Measurements from ENCODE around the gene ATP1B2. TPM values are rescaled to one million over a fixed set of nuclear protein-coding genes. Genes with fewer than 3 reads are reported as not detected.

Gene ATP1B2
- total RNA-seq, 2 experiments from 2014 or later: 0.12 to 0.26 TPM

DNA sequence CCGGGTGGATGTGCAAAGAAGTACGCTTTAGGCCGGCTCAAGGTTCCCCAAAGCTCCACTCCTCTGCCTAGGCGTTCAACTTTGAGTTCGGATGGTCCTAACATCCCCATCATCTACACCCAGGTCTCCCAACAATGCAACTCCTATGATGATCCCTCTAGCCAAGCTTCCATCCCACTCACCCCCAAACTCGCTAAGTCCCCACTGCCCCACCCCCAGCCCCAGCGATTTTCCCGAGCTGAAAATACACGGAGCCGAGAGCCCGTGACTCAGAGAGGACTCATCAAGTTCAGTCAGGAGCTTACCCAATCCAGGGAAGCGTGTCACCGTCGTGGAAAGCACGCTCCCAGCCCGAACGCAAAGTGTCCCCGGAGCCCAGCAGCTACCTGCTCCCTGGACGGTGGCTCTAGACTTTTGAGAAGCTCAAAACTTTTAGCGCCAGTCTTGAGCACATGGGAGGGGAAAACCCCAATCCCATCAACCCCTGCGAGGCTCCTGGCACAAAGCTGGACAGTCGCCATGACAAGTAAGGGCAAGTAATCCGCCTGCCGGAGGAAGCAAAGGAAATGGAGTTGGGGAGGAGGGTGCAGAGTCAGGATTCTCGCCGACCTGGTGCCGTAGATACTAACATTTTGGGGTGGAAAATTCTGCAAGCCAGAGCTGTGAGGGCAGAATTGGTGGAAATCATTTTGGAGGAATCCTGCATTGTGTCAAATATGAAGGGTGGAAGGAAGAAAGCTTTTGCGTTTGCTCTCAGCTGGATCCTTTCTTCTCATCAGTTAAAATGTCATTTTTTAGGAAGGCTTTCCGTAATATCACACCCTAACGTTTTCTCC is 36.6 kb downstream of the ATP1B2 start, which contains the start of gene TP53:
Gene TP53, minus strand, starts transcription at position 419 of the 836 bp plus-strand sequence. CDS start 10,896 bp downstream, outside the sequence.
- H3K9me3 Mint-ChIP-seq: no peaks in the 10 kb centered on the region
- peaks cover 32% of the 10 kb centered on the region for H3K36me3 Mint-ChIP-seq
- peak within 1 kb of the TSS; percentile 100 for H3K4me3 Mint-ChIP-seq
- ChIA-PET POLR2A (interaction anchor here (0.5 to 5.3 kb wide), 40 partner anchors 16 to 689 kb away, joined by 3 to 56 read pairs (median 4); partner anchors contain the start of genes ATP1B2, CD68, CTC1 and CTDNEP1), CTCF (interaction anchor here (0.7 to 5.8 kb wide), 38 partner anchors 14 to 641 kb away, joined by 3 to 61 read pairs (median 6); partner anchors contain the start of genes ATP1B2, CNTROB, FXR2 and MPDU1)
- intact Hi-C loops (cut with micrococcal nuclease): loop anchor here (2.0 to 10.0 kb wide), 6 partner anchors 148 to 748 kb away; partner anchors contain the start of genes CTDNEP1, EIF5A, ELP5 and KDM6B
- H3K27me3 Mint-ChIP-seq: no peaks in the 10 kb centered on the region
- H3K4me1 Mint-ChIP-seq (ENCODE audit: low read depth): peaks cover 35% of the 10 kb centered on the region
- peak within 1 kb of the TSS; percentile 100 for H3K27ac Mint-ChIP-seq
- DNase-seq: peak; percentile 94

DNA sequence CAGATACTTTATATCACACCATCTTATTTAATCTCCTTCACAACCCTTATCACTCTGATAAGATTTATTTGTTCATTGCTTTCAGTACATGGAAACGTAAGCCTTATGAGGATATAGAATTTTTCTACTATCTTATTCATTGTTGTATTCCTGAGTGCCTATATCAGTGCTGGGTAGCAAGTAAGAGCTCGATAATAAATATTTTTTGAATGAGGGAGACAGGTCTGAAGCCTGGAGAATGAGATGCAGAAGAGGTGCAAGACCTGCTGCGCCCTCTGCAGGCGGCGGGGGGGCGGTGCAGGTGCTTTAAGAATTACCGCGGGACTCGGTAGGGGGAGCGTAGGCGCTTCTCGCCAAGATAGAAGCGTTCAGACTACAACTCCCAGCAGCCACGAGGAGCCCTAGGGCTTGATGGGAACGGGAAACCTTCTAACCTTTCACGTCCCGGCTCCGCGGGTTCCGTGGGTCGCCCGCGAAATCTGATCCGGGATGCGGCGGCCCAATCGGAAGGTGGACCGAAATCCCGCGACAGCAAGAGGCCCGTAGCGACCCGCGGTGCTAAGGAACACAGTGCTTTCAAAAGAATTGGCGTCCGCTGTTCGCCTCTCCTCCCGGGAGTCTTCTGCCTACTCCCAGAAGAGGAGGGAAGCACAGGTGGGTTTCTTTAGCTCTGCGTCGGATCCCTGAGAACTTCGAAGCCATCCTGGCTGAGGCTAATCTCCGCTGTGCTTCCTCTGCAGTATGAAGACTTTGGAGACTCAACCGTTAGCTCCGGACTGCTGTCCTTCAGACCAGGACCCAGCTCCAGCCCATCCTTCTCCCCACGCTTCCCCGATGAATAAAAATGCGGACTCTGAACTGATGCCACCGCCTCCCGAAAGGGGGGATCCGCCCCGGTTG is 37.4 kb downstream of the ATP1B2 start, which contains the start of gene WRAP53:
Gene WRAP53, plus strand, starts transcription at position 570 of the 900 bp plus-strand sequence. Its CDS starts 172 bp downstream, at position 742.
- DNase-seq: peak; percentile 98
- peaks cover 35% of the 10 kb centered on the region for H3K36me3 Mint-ChIP-seq
- peak within 1 kb of the TSS; percentile 100 for H3K27ac Mint-ChIP-seq
- ChIA-PET POLR2A (interaction anchor here (0.5 to 5.3 kb wide), 32 partner anchors 20 to 689 kb away, joined by 3 to 56 read pairs (median 5); partner anchors contain the start of genes ATP1B2, CD68, CTDNEP1 and FXR2), CTCF (interaction anchor here (0.6 to 5.8 kb wide), 41 partner anchors 15 to 642 kb away, joined by 3 to 61 read pairs (median 5); partner anchors contain the start of genes ATP1B2, CNTROB, FXR2 and MPDU1)
- H3K9me3 Mint-ChIP-seq: no peaks in the 10 kb centered on the region
- no peaks in the 10 kb centered on the region for H3K27me3 Mint-ChIP-seq
- H3K4me3 Mint-ChIP-seq: peak within 1 kb of the TSS; percentile 100
- peaks cover 31% of the 10 kb centered on the region for H3K4me1 Mint-ChIP-seq (ENCODE audit: low read depth)
- intact Hi-C loops (cut with micrococcal nuclease): loop anchor here (1.0 to 10.0 kb wide), 10 partner anchors 56 to 747 kb away; partner anchors contain the start of genes CTDNEP1, EIF5A, ELP5 and KDM6B

DNA sequence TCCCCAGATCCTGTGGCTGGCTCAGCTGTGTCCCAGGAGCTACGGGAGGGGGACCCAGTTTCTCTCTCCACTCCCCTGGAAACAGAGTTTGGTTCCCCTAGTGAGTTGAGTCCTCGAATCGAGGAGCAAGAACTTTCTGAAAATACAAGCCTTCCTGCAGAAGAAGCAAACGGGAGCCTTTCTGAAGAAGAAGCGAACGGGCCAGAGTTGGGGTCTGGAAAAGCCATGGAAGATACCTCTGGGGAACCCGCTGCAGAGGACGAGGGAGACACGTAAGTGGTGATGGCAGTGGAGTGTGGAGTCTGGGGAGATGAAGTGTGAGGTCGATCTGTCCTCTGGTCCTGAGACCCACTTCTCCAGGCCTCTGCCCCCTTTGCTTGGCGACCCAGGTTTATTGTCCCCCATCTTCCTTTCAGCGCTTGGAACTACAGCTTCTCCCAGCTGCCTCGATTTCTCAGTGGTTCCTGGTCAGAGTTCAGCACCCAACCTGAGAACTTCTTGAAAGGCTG is 38.1 kb downstream of the ATP1B2 start:
- H3K27ac Mint-ChIP-seq: peak overlapping the region; percentile 62
- no peaks in the 10 kb centered on the region for H3K27me3 Mint-ChIP-seq
- CTCF ChIA-PET: interaction anchor here (0.6 to 5.8 kb wide), 17 partner anchors 15 to 431 kb away, joined by 3 to 61 read pairs (median 6); partner anchors contain the start of genes FXR2, MPDU1, RNF227 and SAT2
- peaks cover 38% of the 10 kb centered on the region for H3K36me3 Mint-ChIP-seq
- H3K4me3 Mint-ChIP-seq: peak overlapping the region; percentile 100
- no peaks in the 10 kb centered on the region for H3K9me3 Mint-ChIP-seq
- POLR2A ChIA-PET: interaction anchor here (0.8 to 5.3 kb wide), 7 partner anchors 62 to 468 kb away, joined by 3 to 56 read pairs (median 6); partner anchors contain the start of genes CD68, FXR2, MPDU1 and NAA38
- intact Hi-C loops (cut with micrococcal nuclease): loop anchor here (1.0 to 10.0 kb wide), 7 partner anchors 57 to 746 kb away; partner anchors contain the start of genes CTDNEP1, ELP5, NDEL1 and POLR2A
- H3K4me1 Mint-ChIP-seq (ENCODE audit: low read depth): peaks cover 28% of the 10 kb centered on the region
- DNase-seq: no peak

DNA sequence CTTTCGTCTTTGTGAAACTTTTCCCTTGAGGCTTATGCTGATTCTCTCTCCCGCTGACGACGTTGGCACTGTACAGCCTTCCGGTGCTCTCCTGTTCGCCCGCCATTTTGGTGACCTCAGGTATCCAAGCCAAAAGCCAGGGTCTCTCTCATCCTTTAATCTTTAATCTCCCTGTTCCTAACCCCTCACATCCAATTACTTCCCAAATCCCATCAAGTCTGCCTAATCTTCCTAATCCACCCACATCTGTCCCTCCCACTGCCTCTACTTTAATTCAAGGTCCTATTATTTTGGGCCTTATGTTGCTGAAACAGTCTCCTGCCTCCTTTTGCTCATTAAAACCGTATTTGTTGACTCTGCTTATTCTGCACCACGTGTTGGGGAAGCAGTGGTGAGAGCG is 44.9 kb downstream of the ATP1B2 start:
- H3K9me3 Mint-ChIP-seq: no peaks in the 10 kb centered on the region
- ChIA-PET CTCF (interaction anchor here (0.6 kb wide), 1 partner anchor 240 kb away, joined by 3 read pairs; no protein-coding TSS in a partner anchor), POLR2A (no interaction called here)
- no peak overlapping the region for H3K4me3 Mint-ChIP-seq
- intact Hi-C loops (cut with micrococcal nuclease): no loop called here
- DNase-seq: no peak
- no peaks in the 10 kb centered on the region for H3K4me1 Mint-ChIP-seq (ENCODE audit: low read depth)
- H3K27ac Mint-ChIP-seq: no peak overlapping the region
- H3K27me3 Mint-ChIP-seq: no peaks in the 10 kb centered on the region
- H3K36me3 Mint-ChIP-seq: peaks cover 31% of the 10 kb centered on the region

DNA sequence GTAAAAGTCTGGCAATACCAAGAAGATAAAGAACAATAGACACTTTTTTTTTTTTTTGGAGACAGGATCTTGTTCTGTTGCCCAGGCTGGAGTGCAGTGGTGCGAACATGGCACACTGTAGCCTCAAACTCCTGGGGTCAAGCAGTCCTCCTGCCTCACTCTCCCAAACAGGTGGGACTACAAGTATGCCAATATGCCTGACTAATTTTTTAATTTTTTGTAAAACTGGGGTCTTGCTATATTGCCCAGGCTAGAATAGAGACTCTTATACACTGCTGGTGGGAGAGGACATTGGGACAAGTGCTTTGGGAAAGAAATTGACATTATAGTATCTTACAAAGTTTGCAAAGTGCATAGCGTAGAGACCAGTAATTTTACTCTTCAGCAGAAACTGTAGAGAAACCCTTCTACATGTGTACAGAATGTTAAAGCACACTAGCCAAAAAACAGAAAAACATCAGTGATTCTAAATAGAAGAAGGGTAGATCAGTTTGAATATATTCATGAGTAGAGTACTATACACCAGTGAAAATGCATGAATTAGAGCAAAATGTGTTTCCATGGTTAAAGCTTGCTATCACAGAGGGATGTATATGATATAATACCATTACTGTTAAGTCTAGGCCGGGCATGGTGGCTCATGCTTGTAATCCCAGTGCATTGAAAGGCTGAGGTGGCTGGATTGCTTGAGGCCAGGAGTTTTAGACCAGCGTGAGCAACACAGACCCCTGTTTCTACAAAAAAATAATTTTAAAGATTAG is 47.3 kb downstream of the ATP1B2 start:
- no peak overlapping the region for H3K27ac Mint-ChIP-seq
- peaks cover 6% of the 10 kb centered on the region for H3K27me3 Mint-ChIP-seq
- no peaks in the 10 kb centered on the region for H3K9me3 Mint-ChIP-seq
- ChIA-PET CTCF (no interaction called here), POLR2A (no interaction called here)
- H3K4me3 Mint-ChIP-seq: no peak overlapping the region
- peaks cover 46% of the 10 kb centered on the region for H3K36me3 Mint-ChIP-seq
- intact Hi-C loops (cut with micrococcal nuclease): no loop called here
- DNase-seq: no peak
- H3K4me1 Mint-ChIP-seq (ENCODE audit: low read depth): no peaks in the 10 kb centered on the region

DNA sequence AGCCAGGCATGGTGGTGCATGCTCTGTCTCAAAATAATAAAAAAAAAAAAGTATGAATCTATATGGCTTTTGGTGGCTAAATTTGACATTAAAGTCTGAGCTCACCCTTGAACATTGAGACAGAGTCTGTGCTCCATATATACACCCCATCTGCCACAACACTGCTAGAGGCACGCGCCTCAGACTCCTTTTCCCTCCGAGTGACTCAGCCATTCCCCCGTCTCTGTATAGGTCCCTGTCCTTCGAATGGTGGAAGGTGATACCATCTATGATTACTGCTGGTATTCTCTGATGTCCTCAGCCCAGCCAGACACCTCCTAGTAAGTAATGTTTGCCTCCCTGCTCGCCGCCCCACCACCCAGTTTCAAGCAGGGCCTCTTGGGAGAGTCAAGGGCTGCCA is 49.8 kb downstream of the ATP1B2 start:
- POLR2A ChIA-PET: interaction anchor here (1.3 kb wide), 1 partner anchor 10 kb away, joined by 5 read pairs; no protein-coding TSS in a partner anchor
- Mint-ChIP-seq H3K27me3 (peaks cover 21% of the 10 kb centered on the region), H3K27ac (no peak overlapping the region), H3K4me1 (ENCODE audit: low read depth) (peaks cover 12% of the 10 kb centered on the region), H3K36me3 (peaks cover 43% of the 10 kb centered on the region), H3K4me3 (no peak overlapping the region), H3K9me3 (no peaks in the 10 kb centered on the region)
- CTCF ChIA-PET: no interaction called here
- intact Hi-C loops (cut with micrococcal nuclease): no loop called here
- DNase-seq: no peak

DNA sequence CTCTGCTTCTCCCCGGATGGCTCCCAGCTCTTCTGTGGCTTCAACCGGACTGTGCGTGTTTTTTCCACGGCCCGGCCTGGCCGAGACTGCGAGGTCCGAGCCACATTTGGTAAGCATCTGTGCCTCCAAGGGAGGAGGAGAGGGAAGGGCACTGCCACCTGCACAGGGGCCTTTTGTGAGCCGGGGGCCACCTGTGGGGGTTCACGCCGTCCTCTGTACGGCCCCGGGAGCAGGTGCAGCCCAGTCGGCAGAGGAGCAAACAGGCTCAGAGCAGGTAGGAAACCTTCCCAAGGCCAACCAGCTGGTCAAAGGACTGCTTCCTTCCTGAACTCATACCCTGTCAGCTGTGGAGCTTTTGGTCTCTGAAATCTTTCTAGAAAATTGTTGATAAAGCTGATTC is 51.0 kb downstream of the ATP1B2 start:
- Mint-ChIP-seq H3K4me1 (ENCODE audit: low read depth) (peaks cover 15% of the 10 kb centered on the region), H3K4me3 (no peak overlapping the region), H3K36me3 (peaks cover 34% of the 10 kb centered on the region), H3K27me3 (peaks cover 33% of the 10 kb centered on the region), H3K27ac (no peak overlapping the region), H3K9me3 (no peaks in the 10 kb centered on the region)
- intact Hi-C loops (cut with micrococcal nuclease): no loop called here
- POLR2A ChIA-PET: interaction anchor here (1.3 kb wide), 1 partner anchor 11 kb away, joined by 5 read pairs; no protein-coding TSS in a partner anchor
- CTCF ChIA-PET: no interaction called here
- no peak for DNase-seq

DNA sequence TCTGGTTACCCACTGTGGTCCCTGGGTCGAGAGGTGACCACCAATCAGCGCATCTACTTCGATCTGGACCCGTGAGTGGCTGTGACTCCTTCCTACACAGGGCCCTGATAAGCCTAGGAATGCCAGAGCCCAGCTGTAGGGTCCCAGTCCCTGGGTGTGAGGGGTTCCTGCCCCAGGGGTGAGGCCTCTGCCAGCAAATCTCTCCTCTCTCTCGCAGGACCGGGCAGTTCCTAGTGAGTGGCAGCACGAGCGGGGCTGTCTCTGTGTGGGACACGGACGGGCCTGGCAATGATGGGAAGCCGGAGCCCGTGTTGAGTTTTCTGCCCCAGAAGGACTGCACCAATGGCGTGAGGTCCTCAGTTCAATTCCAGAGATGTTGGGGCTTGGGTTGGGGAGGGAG is 52.0 kb downstream of the ATP1B2 start:
- ChIA-PET CTCF (no interaction called here), POLR2A (interaction anchor here (1.3 kb wide), 1 partner anchor 16 kb away, joined by 5 read pairs; the partner anchor contains the start of gene TP53)
- no peak overlapping the region for H3K4me3 Mint-ChIP-seq
- peaks cover 42% of the 10 kb centered on the region for H3K27me3 Mint-ChIP-seq
- H3K36me3 Mint-ChIP-seq: peaks cover 30% of the 10 kb centered on the region
- no peak for DNase-seq
- H3K9me3 Mint-ChIP-seq: no peaks in the 10 kb centered on the region
- intact Hi-C loops (cut with micrococcal nuclease): no loop called here
- H3K27ac Mint-ChIP-seq: no peak overlapping the region
- peaks cover 15% of the 10 kb centered on the region for H3K4me1 Mint-ChIP-seq (ENCODE audit: low read depth)

DNA sequence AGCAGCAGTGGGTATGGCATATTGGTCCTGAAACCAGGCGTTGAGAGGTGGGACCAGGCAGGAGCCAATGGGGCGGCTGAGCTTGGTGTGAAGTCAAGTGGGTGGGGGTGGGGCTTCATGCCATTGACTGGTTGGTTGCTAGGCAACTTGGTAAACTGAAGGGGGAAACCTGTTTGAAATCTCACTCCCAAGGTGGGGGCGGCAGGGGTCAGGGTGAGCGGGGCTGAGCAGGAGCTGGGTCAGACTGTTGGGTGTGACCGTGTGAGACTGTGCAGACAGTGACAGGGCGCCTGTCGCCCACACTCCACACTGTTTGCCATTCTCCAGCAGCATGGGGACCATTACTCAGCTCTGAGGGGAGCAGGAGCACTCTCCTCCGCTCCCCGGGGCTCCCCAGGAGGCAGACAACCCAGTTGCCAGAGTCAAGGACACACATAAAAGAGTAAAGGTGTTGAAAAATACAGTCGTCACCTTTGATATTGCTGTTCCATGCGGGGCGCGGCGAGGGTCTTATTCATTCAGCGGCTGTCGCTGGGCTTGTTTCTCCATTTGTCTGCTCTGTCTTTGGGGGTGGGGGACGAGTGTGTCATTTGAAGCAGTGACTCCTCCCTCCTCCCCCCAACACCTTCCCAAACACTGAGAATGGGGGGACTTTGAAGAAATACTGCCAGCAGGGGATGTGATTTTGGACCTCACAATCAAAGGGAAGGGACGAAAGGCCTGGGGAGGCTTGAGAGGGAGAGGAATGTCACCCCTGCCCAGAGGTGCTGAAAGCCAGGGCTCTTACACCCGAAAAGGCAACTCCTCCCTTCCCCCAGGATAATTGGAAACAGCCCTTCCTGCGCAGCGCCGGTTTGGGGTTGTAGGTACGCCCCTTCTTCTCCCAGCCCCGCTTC is 53.1 kb downstream of the ATP1B2 start:
- H3K27me3 Mint-ChIP-seq: peaks cover 45% of the 10 kb centered on the region
- POLR2A ChIA-PET: interaction anchor here (1.3 kb wide), 1 partner anchor 17 kb away, joined by 5 read pairs; the partner anchor contains the start of gene TP53
- CTCF ChIA-PET: interaction anchor here (0.5 to 1.5 kb wide), 3 partner anchors 15 to 353 kb away, joined by 3 to 5 read pairs (median 3); partner anchors contain the start of gene WRAP53
- H3K9me3 Mint-ChIP-seq: no peaks in the 10 kb centered on the region
- H3K4me3 Mint-ChIP-seq: no peak overlapping the region
- peaks cover 15% of the 10 kb centered on the region for H3K4me1 Mint-ChIP-seq (ENCODE audit: low read depth)
- intact Hi-C loops (cut with micrococcal nuclease): no loop called here
- H3K36me3 Mint-ChIP-seq: peaks cover 27% of the 10 kb centered on the region
- peak; percentile 24 for DNase-seq
- no peak overlapping the region for H3K27ac Mint-ChIP-seq

Measured in activated CD4-positive, alpha-beta memory T cell treated with anti-CD3 and anti-CD28 coated beads for 36 hours (primary cell).